Vagina (tissue), 2 donors: Measurements from ENCODE around the gene DAZAP1. TPM values are rescaled to one million over a fixed set of nuclear protein-coding genes. Genes with fewer than 3 reads are reported as not detected.

Source experiments
- DNase-seq, 2 donors: peaks; one replicate each; pipeline ENCODE4 v3.0.0-alpha.2; 2017; ENCODE audit errors: extremely low spot score in 2 of 2
- H3K27ac ChIP-seq: fragments of 200-600 bp; sonication (generic); one replicate; pipeline ENCODE4 v1.5.1; 2019
- H3K27me3 ChIP-seq: fragments of 200-600 bp; sonication (generic); one replicate; pipeline ENCODE4 v1.5.1; 2019
- H3K36me3 ChIP-seq, 2 donors: fragments of 200-600 bp; sonication (generic); one replicate each; pipeline ENCODE4 v1.5.1; 2017 to 2019
- H3K4me1 ChIP-seq: fragments of 200-600 bp; sonication (generic); one replicate; pipeline ENCODE4 v1.5.1; 2019
- H3K4me3 ChIP-seq, 2 donors: fragments of 200-600 bp; sonication (generic); 1 replicate in 1 of 2; 2 replicates in 1 of 2; pipeline ENCODE4 v1.5.1; 2016 to 2019
- H3K9me3 ChIP-seq: fragments of 200-600 bp; sonication (generic); one replicate; pipeline ENCODE4 v1.5.1; 2019
- POLR2A ChIP-seq, 2 donors: fragments of 450-650 bp; IDR thresholded peaks; one replicate each; pipeline ENCODE4 v1.6.1; 2017; ENCODE audit warnings: antibody characterized with exemption in 2 of 2, mild to moderate bottlenecking in 2 of 2, moderate library complexity in 2 of 2
- POLR2AphosphoS5 ChIP-seq, 2 donors: sonication (generic); formaldehyde crosslinking; IDR thresholded peaks; one replicate each; pipeline ENCODE4 v1.9.0; 2017; ENCODE audit warnings: antibody characterized with exemption in 2 of 2, mild to moderate bottlenecking in 2 of 2, low read depth in 1 of 2; ENCODE audit not compliant: insufficient read depth in 1 of 2
- intact Hi-C: fragments of 100-400 bp; cut with DNase I; formaldehyde crosslinking; loops from one replicate; pipeline ENCODE4 v1.15.1; 2023
- total RNA-seq: library from RNA; depleted of rRNA; stranded (reverse); fragments of >200 nt; gene quantifications from one replicate; pipeline ENCODE4 v1.2.3, GENCODE V29; 2016
- TF ChIP-seq, protein P1 (sequence below), 3 experiments: fragments of 450-650 bp in 2 of 3; fragments of 200-600 bp in 1 of 3; sonication (generic) in 1 of 3; IDR thresholded peaks; one replicate each; pipeline ENCODE4 v1.5.1; 2017 to 2019; ENCODE audit warnings: antibody characterized with exemption in 3 of 3, mild to moderate bottlenecking in 2 of 3, moderate library complexity in 2 of 3

DAZAP1 gene
- total RNA-seq, 1 donor from 2014 or later: 29.7 TPM

GRCh38 chr19:1411255-1412191 lies 4.1 kb downstream of the DAZAP1 start:
- Histone ChIP-seq H3K4me1 (peaks cover 80% of the 10 kb centered on the region), H3K27me3 (no peaks in the 10 kb centered on the region), H3K36me3 (no peaks in the 10 kb centered on the region), H3K4me3 (no peak overlapping the region), H3K9me3 (no peaks in the 10 kb centered on the region), H3K27ac (peak overlapping the region; percentile 45)
- intact Hi-C loops: no loop called here
- DNase-seq: no peak
- TF ChIP-seq POLR2A (IDR thresholded peaks at IDR 0.05): no peak
- TF ChIP-seq POLR2AphosphoS5 (IDR thresholded peaks at IDR 0.05; ENCODE audit: insufficient read depth in 1 of 2, low read depth in 1 of 2): no peak
- TF ChIP-seq, protein P1, sequence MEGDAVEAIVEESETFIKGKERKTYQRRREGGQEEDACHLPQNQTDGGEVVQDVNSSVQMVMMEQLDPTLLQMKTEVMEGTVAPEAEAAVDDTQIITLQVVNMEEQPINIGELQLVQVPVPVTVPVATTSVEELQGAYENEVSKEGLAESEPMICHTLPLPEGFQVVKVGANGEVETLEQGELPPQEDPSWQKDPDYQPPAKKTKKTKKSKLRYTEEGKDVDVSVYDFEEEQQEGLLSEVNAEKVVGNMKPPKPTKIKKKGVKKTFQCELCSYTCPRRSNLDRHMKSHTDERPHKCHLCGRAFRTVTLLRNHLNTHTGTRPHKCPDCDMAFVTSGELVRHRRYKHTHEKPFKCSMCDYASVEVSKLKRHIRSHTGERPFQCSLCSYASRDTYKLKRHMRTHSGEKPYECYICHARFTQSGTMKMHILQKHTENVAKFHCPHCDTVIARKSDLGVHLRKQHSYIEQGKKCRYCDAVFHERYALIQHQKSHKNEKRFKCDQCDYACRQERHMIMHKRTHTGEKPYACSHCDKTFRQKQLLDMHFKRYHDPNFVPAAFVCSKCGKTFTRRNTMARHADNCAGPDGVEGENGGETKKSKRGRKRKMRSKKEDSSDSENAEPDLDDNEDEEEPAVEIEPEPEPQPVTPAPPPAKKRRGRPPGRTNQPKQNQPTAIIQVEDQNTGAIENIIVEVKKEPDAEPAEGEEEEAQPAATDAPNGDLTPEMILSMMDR (IDR thresholded peaks at IDR 0.05): no peak

GRCh38 chr19:1412323-1412923 lies 5.0 kb downstream of the DAZAP1 start:
- H3K27ac ChIP-seq: peak overlapping the region; percentile 45
- intact Hi-C loops: no loop called here
- no peaks in the 10 kb centered on the region for H3K36me3 ChIP-seq
- DNase-seq: no peak
- H3K4me3 ChIP-seq: no peak overlapping the region
- TF ChIP-seq POLR2A (IDR thresholded peaks at IDR 0.05) (no peak), POLR2AphosphoS5 (IDR thresholded peaks at IDR 0.05; ENCODE audit: insufficient read depth in 1 of 2, low read depth in 1 of 2) (no peak)
- TF ChIP-seq, protein P1 (IDR thresholded peaks at IDR 0.05): no peak
- no peaks in the 10 kb centered on the region for H3K27me3 ChIP-seq
- peaks cover 87% of the 10 kb centered on the region for H3K4me1 ChIP-seq
- H3K9me3 ChIP-seq: no peaks in the 10 kb centered on the region

- Histone ChIP-seq H3K27me3 (no peaks in the 10 kb centered on the region), H3K4me1 (peaks cover 94% of the 10 kb centered on the region), H3K9me3 (no peaks in the 10 kb centered on the region), H3K27ac (no peak overlapping the region), H3K36me3 (no peaks in the 10 kb centered on the region), H3K4me3 (no peak overlapping the region)
- DNase-seq: no peak
- intact Hi-C loops: no loop called here
- TF ChIP-seq POLR2AphosphoS5 (IDR thresholded peaks at IDR 0.05; ENCODE audit: insufficient read depth in 1 of 2, low read depth in 1 of 2) (no peak), POLR2A (IDR thresholded peaks at IDR 0.05) (no peak)
- TF ChIP-seq, protein P1 (IDR thresholded peaks at IDR 0.05): no peak
These were observed 5.8 kb downstream of the DAZAP1 start for GRCh38 chr19:1412995-1413800.

DNA sequence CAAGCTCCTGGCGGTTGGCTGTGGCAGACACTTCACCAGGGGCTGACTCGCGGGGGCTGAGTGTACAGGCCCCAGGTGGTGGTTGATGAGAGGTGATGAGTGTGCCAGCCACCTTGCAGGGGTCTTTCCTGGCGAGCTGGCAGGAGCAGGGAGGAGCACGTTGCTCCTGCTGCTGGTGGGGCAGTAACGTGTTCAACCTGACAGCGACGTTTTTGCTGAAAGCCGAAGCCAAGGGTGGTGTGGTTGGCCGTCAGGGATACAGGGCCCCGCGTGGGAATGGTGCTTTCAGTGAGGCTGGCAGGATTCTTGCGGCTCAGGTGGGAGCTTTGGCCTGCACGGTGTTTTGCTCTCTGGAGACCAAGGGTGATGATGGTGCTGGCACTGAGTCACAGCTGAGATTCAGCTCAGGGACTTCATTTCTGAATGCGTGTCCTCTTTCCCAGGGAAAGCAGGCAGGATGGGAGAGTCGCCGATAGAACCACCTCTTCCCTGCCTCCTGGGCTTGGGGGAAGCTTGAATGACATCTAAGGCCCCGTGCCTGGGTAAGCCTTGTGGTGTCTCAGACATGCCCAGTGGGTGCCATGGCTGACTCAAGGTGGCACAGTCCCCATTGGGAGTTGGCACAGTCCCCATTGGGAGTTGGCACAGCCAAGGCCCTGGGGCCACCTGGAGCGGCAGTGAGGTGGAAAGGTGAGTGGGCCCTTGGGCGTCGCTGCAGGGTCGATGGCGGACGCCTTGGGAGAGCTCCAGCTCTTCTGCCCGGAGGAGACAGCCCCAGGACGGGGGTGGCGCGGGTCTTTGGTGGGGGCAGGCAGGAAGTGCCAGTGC lies 8.8 kb downstream of the DAZAP1 start:
- H3K27ac ChIP-seq: peak overlapping the region; percentile 87
- TF ChIP-seq, protein P1 (IDR thresholded peaks at IDR 0.05): no peak
- TF ChIP-seq POLR2A (IDR thresholded peaks at IDR 0.05) (no peak), POLR2AphosphoS5 (IDR thresholded peaks at IDR 0.05; ENCODE audit: insufficient read depth in 1 of 2, low read depth in 1 of 2) (no peak)
- no peak for DNase-seq
- intact Hi-C loops: no loop called here
- H3K9me3 ChIP-seq: no peaks in the 10 kb centered on the region
- no peaks in the 10 kb centered on the region for H3K27me3 ChIP-seq
- peaks cover 72% of the 10 kb centered on the region for H3K4me1 ChIP-seq
- H3K36me3 ChIP-seq: peaks cover 0 to 24% of the 10 kb centered on the region in 2 donors
- H3K4me3 ChIP-seq: peak overlapping the region; percentile 12 to 16
